Stimulated activated CD4-positive, alpha-beta T cell treated with anti-CD3 and anti-CD28 coated beads, TNF-alpha, amount 100 ng/mL, for 4 hours (primary cell): ENCODE data around the gene MAZ.
A peak's percentile ranks its signal among the peaks of the same experiment; 100 is the strongest.

Experiments used
- DNase-seq, 3 experiments: peaks; one replicate each; pipeline ENCODE4 v3.0.0-alpha.2; 2020; ENCODE audit warnings: low read depth in 3 of 3

Gene MAZ

DNA sequence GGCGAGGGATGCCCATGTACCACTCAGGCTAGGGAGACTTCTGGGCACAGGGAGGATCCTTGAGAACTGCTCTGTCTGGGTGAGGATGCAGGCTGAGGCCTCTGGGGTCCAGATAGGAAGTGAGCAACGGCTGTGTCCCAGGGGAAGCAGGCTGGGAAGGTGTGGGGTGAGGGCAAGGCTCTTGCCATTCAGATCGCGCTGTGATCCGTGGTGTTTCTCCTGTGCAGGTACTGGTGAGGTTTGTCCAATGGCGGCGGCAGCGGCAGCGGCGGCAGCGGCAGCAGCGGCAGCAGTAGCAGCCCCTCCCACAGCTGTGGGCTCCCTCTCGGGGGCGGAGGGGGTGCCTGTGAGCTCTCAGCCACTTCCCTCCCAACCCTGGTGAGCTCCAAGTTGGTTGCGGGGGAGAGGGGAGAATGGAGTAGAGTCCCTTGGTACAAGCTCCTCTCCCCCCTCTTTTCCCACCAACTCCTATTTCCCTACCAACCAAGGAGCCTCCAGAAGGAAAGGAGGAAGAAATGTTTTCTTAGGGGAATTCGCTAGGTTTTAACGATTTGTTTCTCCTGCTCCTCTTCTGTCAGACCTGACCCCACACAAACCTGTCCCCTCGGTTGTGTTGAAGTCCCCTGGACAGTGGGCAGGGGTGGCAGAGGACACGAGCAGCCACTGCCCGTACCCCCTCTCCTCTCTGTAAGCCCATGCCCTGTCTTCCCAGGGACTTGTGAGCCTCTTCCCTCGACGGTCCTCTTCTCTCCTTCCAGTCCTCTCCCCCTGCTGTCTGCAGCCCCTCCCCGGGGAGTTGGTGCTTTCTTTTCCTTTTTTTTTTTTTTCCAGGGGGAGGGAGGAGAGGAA is 3.7 kb downstream of the MAZ start:
- DNase-seq = no peak

DNA sequence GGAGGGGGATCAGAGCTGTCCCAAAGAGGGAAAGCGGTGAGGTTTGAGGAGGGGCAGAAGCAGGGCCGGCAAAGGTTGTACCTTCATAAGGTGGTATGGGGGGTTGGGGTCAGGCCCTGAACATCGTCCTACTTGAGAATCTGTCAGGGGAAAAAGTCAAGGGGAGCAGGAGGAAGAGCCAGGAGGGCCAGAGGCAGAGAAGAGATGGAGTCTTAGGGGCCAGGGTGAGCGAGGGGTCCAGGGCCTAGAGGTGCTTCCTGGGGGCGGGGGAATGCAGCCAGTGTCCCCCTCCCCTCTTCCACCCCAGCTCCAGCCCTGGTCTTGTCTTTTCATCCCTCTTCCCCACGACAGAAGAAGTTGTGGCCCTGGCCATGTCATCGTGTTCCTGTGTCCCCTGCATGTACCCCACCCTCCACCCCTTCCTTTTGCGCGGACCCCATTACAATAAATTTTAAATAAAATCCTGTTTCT is 4.4 kb downstream of the MAZ start:
- DNase-seq = no peak

DNA sequence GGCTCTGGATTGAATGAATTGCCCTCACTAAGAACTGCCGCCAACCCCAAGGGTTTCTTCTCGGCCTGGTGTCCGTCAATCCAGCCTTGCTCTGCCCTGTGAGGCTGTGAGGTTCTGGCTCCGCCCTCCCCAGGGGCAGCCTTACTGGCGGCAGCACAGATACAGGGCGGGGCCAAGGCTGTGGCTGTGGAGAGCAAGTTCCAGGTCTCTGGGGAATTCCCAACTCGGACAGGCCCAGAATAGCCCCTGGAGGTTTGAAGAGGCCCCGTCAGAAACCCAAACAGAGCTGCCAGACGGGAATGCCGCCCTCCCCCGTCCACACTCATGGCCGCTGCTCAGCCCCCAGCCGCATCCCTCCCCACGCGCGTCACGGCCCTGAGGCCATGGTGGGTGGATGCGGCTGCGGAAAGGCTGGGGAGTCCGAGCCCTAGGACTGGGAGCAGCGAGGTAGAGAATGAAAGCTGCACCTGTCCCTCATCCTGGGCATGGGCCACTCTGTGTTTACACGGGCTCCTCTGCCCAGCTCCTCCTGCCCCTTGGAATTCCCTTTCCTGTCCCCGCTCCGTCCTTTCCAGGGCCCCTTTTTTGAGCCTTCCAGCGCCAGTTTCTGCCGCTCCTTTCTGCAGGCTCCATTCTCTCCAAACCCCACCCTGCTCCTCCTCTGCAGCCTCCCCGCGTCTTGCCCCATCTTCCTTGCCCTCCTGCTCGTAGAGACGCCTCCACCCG is 5.0 kb downstream of the MAZ start:
- peak in 1 of 3 experiments; percentile 46 for DNase-seq

DNA sequence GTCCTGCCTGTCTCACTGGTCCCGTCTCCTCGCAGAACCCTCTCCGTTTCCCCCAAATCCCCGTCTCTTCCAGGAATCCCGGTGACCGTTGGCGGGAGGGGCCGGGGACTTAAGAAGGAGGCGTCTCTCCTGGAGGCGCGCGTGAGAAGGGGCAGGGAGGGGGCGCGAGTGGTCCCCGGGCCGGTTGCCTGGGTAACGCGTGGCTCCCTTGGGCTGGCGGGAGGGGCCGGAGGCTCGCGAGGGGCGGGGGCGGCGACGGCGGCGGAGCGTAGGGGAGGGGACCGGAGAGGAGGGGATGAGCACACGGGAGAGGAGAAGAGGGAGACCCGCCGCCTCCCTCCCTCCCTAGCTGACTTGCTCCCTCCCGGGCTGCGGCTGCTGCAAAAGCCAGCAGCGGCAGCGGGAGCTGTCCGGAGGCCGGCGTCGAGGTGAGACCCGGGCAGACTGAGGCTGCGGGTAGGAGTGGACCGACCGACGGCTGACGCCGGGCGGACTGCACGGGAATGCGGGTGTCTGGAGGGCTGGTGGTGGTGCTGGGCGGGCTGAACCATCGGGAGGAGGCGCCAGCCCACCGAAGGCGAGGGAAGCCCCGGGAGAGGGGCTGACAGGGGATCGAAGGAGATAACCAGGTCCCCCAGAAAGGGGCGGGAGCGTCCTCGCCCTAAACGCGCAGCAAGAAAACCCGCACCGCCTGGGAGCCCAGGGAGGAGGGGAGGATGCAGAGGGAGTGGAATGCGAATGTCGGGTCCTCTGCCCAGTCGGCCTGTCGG is 5.8 kb downstream of the MAZ start, which contains the start of gene PRRT2:
Gene PRRT2 (plus strand): TSS at position 298 of the 770 bp plus-strand sequence. CDS start 862 bp downstream, outside the sequence.
- no peak for DNase-seq

DNA sequence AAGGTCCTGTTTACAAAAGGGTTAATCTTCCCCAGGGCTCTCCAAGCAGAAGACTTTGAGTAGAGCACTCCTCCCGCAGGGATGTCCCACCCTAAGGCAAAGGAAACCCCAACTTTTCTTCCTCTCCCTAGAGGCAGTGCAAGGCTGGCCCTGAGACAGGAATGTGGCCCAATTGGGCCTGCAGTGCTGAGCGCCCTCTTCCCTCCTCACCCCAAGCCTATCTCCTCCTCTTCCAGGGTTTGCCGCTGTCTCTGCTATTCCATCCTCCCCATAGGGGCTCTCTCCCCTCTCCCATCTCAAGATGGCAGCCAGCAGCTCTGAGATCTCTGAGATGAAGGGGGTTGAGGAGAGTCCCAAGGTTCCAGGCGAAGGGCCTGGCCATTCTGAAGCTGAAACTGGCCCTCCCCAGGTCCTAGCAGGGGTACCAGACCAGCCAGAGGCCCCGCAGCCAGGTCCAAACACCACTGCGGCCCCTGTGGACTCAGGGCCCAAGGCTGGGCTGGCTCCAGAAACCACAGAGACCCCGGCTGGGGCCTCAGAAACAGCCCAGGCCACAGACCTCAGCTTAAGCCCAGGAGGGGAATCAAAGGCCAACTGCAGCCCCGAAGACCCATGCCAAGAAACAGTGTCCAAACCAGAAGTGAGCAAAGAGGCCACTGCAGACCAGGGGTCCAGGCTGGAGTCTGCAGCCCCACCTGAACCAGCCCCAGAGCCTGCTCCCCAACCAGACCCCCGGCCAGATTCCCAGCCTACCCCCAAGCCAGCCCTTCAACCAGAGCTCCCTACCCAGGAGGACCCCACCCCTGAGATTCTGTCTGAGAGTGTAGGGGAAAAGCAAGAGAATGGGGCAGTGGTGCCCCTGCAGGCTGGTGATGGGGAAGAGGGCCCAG is 6.7 kb downstream of the MAZ start:
- no peak for DNase-seq

DNA sequence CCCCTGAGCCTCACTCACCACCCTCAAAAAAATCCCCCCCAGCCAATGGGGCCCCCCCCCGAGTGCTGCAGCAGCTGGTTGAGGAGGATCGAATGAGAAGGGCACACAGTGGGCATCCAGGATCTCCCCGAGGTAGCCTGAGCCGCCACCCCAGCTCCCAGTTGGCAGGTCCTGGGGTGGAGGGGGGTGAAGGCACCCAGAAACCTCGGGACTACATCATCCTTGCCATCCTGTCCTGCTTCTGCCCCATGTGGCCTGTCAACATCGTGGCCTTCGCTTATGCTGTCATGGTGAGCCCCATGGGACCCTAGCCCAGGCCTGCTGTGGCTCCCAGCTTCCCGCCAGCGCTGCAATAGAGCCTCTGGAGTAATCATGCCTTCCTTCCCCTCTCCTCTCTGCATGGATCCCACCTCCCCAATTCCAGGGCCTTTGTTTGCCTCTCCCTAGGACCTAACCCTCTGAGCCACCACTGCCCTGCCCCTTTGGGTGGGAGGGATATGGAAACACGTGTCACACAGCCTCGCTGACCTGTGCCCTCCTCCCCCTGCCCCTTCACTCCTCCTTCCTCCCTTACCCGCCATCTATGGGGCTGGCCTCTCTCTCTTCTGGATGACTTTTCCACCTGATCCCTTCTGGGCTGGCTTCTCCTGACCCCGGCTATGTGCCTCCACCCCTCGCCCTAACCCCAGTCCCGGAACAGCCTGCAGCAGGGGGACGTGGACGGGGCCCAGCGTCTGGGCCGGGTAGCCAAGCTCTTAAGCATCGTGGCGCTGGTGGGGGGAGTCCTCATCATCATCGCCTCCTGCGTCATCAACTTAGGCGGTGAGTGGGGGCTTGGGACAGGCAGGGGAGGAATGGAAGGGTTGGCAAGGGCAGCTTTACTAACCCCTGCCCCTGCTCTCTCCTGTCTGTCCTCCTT is 7.6 kb downstream of the MAZ start:
- no peak for DNase-seq

DNA sequence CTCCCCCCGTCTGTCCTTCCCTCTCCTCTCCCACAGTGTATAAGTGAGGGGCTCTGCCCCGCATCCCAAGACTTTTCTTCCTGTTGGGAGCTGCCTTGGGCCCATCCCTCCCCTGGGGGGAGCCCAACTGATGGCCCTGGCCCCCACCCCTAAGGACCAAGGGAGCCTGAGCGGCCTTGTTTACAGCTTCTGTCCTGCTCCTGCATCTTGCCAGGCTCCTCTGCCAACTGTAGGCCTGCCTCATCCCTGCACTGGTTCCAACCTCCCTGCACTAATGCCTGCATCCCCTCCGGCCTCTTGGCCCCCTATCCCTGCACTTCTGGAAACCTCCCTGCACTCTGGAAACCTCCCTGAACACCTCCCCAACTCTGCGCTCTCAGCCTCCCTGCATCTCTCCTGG is 8.3 kb downstream of the MAZ start:
- DNase-seq = no peak

DNA sequence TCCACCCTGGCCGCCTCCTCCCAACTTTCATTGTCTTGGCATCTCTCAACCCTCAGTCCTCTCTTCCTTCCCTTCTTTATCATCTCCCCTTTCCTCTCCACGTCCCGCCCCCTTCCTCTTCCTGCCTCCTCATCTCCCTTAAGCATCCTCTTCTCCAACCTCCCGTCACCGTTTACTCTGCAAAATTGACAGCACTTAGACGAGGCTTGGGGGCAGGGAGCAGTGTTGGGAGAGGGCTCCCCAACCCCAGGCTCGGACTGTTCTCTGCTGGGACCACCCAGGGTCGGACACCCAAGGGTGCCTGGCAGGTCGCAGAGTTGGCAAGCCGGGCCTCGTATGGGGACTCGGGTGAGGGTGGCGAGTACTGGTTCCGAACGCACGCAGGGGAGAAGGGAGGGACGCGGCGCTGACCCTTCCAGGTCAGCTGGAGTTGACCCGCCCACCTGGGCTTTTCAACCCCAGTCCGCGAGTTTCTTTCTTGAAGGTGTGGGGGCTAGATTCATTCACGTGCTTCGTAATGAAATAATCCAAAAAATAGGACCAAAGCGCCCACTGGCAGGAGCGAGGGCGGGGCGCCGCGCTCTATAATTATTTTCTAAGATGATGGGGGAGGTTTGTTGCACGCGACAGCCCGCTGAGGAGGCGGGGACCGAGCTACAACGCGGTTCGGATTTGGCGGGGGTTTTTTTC is 8.8 kb downstream of the MAZ start:
- DNase-seq = no peak

DNA sequence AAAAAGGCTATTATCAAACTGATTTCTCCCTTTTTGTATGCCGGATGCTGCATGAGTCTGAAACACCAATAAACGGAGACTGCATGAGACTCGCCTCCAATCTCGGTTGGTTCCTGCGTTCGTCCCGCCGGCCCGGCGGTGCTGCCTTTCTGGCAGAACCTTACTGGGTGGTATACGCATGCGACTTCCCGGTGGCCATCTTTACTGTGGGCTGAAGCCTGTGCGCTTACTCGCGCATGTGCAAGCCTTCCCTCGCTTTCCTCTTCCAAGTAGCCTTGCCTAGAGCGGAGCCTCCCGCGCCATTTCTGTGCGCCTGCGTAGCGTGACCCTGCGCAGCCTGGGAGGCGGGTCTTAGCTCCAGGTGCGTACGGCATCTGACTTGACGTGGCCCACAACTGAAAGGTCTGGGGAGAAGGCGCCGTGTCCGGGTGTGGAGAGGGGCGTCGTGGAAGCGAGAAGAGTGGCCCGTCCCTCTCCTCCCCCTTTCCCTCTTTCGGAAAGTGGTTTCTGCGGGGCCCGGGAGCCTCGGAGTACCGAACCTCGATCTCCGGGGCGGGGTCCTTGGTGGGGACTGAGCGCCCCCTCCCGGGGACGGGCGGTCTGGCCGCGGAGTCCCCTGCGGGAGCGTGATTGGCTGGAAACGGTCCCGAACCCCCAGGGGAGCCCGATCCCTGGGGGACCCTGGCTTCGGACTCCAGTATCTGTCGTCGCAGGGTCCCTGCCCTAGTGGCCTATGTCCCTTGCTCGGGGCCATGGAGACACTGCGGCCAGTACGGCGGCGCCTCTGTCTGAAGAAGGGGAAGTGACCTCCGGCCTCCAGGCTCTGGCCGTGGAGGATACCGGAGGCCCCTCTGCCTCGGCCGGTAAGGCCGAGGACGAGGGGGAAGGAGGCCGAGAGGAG is 9.7 kb downstream of the MAZ start, which contains the start of gene PAGR1:
Gene PAGR1 (plus strand): TSS at position 360 of the 901 bp plus-strand sequence. CDS start 374 bp downstream, at position 734.
- peak; percentile 92 to 98 (median 97) for DNase-seq

DNA sequence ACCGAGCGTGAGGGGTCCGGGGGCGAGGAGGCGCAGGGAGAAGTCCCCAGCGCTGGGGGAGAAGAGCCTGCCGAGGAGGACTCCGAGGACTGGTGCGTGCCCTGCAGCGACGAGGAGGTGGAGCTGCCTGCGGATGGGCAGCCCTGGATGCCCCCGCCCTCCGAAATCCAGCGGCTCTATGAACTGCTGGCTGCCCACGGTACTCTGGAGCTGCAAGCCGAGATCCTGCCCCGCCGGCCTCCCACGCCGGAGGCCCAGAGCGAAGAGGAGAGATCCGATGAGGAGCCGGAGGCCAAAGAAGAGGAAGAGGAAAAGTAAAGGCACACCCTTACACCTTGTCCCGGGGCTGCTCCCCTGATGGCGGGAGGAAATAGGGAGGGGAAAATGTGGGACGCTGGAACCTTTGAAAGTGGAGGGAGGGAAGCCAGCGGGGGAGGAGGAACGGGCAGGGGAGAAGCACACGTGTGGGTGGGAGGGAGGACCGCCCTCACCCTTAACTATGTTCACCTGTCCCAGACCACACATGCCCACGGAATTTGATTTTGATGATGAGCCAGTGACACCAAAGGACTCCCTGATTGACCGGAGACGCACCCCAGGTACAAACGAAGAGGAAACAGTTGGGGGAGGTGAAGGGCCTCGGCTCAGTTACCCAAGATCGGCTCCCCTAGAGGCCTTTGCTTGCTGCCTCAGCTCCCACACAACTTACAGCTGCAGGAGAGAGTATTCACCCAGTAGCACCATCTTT is 10.5 kb downstream of the MAZ start:
- DNase-seq = no peak

DNA sequence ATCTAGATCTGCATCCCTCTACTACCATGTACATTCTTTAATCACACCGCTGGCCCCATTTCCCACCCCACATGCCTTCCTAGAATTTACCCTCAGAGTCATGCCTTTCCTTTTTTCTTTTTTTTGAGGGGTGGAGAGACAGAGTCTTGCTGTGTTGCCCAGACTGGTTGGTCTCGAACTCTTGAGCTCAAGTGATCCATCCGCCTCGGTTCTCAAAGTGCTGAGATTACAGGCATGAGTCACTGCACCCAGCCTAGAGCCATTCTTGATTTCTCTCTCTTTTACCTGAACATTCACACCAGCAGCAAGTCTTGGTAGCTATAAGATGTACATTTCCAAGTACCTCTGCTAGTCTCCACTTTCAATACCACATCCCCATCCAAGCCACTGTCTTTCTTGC is 11.8 kb downstream of the MAZ start:
- no peak for DNase-seq

DNA sequence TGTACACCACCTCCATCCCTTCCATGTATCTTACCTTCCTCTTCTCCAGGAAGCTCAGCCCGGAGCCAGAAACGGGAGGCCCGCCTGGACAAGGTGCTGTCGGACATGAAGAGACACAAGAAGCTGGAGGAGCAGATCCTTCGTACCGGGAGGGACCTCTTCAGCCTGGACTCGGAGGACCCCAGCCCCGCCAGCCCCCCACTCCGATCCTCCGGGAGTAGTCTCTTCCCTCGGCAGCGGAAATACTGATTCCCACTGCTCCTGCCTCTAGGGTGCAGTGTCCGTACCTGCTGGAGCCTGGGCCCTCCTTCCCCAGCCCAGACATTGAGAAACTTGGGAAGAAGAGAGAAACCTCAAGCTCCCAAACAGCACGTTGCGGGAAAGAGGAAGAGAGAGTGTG is 13.2 kb downstream of the MAZ start:
- no peak for DNase-seq

DNA sequence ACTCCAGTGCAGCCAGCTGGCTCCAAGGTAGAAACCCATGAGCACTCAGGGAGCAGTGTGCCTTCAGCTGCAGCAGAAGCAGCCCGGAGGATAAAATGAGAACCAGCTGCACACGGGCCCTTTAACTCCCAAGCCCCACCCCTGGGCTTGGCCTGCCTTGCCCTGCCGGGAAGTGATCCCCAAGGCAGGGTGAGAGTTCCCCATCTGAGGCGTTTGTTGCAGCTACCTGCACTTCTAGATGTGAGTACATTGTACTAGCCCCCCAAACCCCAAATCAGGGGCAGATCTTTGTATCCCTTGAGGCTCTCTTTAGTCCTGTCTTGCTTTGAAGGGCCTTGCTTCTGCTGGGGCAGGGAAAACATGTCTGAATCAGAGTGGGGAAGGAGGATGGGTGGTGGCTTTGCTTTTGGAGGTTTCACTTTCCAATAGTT is 14.0 kb downstream of the MAZ start, which contains the start of gene MVP:
Gene MVP (plus strand): TSS at position 192 of the 431 bp plus-strand sequence. CDS start 10,088 bp downstream, outside the sequence.
- no peak for DNase-seq

DNA sequence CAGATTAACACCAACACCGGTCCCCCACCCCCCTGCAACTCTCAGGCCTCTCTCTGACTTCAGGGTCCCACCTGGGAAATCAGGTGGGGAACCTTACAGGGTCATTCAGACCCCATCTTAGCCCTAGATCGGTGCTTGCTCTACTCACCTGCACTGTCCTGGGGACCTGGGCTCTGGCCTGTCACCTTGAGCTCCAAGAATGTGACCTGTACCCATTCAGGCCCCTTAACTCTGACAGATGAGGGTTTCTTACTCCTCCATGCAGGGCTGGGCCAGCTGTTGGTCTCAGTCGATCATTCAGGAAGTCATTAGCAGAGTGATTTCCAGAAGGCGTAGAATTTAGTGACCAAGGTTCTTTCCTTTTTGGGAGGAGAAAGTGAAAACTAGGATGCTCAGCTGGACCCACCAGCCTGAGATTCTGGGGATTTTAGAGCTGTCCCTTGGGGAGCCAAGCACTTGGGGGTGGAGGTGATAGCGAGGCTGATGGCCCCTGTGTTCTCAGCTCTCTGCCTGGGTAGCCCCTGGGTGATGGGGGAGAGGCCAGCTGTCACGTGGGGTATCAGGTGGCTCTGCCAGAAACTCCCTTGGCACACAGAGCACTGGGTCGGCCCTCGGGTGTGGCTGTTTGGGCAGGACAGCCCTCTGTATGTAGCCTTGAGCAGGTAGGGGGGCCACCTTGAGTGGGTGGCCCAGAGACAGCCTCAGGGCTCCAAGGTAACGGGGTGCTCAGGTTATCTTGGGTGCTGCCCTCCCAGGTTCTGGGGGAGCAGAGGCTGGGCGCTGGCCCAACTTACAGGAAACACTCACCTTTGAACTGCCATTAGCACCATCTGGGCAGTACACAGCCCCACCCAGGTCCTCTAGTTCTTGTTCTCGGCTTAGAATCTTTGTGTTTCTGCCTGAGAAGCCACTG is 14.7 kb downstream of the MAZ start:
- DNase-seq = no peak

DNA sequence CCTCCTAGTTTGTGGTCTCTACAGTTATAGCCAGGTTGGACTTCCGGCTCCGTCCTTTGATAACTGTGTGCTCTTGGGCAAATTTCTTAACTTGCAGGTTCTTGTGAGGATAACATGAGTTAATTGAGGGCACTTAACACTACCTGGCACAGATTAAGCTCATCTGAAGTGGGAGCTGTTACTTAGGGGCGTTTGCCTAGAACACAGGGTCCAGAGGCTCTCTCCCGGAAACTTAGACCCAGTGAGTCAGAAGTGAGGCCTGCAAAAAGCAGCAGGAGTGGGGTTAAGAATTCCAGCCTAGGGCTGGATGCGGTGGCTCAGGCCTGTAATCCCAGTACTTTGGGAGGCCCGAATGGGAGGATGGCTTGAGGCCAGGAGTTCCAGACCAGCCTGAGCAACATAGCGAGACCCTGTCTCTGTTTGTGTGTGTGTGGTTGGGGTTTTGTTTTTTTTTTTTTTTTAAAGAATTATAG is 15.3 kb downstream of the MAZ start:
- no peak for DNase-seq

DNA sequence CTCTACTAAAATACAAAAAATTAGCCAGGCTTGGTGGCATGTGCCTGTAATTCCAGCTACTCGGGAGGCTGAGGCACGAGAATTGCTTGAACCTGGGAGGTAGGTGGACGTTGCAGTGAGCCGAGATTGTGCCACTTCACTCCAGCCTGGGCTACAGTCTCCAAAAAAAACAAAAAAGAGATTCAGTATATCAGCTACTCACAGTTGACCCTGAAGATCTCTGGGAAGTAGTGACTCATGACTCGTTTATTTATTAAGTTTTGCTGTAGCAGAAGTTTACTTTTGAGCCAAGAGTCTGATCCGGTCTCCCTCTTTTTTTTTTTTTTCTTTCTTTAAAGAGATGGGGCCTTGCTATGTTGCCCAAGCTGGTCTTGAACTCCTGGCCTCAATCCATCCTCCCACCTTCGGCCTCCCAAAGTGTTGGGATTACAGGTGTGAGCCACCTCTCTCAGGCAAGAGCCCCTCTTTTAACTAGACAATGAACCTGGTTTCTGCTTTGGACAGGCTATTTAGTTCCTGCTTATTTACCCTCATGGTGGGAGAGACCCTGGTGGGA is 18.3 kb downstream of the MAZ start:
- no peak for DNase-seq
